Activated CD8-positive, alpha-beta memory T cell treated with anti-CD3 and anti-CD28 coated beads, Interleukin-2, amount 50 U/mL, for 1 hour (primary cell): ENCODE results near the gene PTGFRN.

ENCODE experiments used
- DNase-seq: peaks from one replicate; pipeline ENCODE4 v3.0.0-alpha.2; 2020; ENCODE audit errors: extremely low read depth

The PTGFRN gene

DNA sequence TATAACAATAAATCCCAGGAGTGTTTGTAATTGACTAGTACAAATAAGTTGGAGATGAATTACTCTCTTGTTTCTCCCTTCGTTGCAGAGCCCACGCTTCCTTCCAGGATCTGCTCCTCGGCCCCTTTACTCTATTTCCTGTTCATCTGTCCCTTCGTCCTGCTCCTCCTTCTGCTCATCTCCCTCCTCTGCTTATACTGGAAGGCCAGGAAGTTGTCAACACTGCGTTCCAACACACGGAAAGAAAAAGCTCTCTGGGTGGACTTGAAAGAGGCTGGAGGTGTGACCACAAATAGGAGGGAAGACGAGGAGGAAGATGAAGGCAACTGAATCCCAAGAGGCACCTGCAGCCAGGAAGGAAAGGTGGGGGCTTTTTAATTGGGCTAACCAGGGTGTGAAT, 124.1 kb downstream of the PTGFRN start:
- no peak for DNase-seq

DNA sequence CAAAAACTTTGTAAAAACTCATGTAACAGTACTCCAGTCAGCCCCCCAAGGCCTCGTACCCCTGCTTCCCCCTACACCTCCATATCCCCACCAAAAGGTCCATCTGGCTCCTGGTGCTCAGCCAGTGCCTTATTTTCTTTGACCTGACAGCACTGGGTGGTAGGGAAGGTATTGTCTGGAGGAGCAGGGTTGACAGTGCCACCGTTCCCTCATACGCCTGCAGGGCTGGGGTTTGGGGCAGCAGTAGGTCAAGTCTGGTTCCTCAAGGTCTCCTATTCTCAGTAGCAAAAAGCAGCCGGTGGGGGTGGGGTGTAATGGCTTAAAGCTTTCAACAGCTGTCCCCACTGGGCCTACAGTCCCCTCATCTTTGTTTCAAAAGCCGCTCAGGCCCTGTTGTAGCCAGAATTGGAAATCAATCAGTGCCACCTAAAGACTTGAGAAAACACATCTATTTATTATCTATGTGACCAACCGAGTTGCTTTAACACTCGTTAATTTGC, 125.1 kb downstream of the PTGFRN start:
- DNase-seq: no peak

DNA sequence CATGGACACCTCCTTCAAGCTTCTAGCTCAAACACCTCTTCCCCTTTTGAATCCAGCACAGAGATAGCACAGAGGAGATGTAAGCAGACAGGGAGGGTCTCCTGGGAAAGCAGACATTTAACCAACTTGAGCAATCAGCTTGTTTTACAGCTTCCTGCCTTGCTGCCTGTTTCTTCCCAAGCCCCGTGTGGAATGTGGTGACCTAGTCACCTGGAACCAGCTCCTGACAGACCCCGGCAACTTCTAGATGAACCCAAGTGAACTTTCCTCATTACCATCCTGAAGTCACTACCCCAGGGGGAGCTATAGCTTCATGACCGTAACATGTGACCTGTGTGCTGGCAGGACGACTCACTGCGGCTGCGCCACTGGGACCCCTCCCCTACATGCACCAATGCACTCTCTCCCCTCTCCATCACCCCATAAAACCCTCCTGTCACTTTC, 126.3 kb downstream of the PTGFRN start:
- DNase-seq: no peak

DNA sequence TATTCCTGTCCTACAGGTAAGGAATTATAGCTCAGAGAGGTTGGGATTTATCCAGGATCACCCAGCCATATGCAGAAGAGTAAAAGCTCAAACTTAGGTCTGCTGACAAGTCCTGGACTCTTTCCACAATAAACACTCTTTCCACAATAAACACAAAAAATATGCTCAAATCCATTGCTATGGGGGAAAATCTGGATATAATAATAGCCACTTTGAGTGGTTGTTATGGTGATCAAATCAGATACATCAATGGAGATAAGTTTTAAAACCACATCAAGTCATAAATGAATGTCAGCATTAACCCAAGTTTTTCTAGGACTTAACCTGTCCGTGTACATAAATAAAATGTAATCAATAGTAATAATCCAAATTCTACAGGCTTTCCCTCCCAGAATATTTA, 128.1 kb downstream of the PTGFRN start:
- no peak for DNase-seq

DNA sequence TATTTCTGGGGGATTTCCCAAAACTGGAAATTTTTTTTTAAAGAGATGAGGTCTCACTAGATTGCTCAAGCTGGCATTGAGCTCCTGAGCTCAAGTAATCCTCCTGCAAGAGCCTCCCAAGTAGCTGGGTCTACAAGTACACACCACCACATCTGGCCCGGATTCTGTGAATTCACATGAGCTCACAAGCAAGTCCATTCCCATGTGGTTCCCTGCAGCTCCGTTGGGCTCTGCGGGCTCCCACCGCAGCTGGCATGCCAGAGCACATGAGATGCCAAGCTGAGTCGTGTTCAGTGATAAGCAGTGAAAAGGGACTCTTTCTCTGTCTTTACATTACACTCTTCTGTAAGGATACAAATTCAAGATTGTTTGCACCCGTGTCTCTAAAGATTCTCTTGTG, 128.5 kb downstream of the PTGFRN start:
- no peak for DNase-seq
